ENCODE results near the gene TSHB. TPM values are rescaled to one million over a fixed set of nuclear protein-coding genes. Genes with fewer than 3 reads are reported as not detected.

TSHB gene
- polyA plus RNA-seq, 3 donors = 0.61 TPM; not detected in 2

DNA sequence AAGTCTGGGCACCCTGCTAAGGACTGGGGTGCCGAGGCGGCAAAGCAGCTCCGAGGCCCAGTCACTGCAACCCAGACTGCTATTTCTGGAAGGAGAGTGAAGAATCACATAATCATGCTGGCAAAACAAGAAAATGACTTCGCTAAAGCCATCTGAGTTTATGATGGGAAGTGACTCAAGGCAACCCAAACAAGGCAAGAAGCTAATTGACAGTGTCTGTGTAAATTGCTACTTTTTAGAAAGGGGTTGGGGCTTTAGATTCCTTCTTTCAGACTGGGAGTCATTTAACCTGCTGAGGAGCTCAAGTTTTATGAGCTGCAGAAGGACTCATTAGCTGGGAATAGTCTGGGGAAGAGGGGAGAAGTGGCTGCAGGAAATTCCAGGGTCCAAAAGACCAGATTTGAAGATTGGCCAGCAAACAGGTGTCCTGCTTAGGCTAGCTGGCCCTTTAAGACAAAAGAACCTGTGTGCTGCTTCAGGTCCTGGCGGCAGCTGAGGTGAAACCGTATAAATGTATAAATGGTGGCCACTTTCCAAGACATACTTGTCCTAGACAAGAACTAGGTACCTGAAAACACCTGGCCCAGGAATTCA, 28.1 kb downstream of the TSHB start:
- DNase-seq (ENCODE audit: low read depth in 3 of 3, low spot score in 2 of 3) = no peak

DNA sequence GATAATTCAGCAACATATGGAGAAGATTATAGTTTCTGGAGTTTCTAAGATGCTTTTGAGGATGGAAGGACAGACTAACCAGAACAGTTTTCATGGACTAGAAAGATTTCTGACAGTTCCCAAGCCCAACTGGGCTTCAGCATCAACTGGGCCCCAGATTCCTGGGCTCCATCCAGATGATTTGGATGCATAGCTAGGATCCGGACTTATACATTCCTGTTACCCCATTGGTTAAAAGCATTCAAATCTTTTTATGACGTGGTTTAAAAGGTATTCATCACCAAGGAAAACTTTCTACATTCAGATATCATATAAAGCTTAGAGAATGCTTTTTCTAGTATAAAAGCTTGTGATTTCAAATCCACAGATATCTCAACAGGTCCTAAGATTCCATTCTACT, 29.7 kb downstream of the TSHB start:
- DNase-seq (ENCODE audit: low read depth in 3 of 3, low spot score in 2 of 3) = no peak

DNA sequence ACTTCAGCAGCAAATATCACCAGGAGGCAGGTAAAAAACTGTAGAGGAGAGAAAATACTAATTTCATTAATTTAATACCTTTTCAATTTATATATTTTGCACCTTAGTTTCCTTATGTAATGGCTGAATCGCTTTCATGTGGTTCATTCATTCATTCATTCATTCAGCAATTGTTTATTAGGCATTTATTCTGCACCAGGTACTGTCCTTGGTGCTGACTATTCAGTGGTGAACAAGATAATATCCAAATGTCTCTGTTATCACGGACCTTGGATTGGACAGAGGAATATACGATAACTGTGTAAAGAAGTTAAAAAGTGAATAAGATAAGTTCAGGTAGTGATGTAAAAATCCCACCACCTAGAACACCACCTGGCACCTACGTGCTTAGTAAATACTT, 30.9 kb downstream of the TSHB start:
- DNase-seq (ENCODE audit: low read depth in 3 of 3, low spot score in 2 of 3) = no peak

GRCh38 chr1:115062542-115063004, 32.9 kb downstream of the TSHB start:
- DNase-seq (ENCODE audit: low read depth in 3 of 3, low spot score in 2 of 3) = no peak

DNA sequence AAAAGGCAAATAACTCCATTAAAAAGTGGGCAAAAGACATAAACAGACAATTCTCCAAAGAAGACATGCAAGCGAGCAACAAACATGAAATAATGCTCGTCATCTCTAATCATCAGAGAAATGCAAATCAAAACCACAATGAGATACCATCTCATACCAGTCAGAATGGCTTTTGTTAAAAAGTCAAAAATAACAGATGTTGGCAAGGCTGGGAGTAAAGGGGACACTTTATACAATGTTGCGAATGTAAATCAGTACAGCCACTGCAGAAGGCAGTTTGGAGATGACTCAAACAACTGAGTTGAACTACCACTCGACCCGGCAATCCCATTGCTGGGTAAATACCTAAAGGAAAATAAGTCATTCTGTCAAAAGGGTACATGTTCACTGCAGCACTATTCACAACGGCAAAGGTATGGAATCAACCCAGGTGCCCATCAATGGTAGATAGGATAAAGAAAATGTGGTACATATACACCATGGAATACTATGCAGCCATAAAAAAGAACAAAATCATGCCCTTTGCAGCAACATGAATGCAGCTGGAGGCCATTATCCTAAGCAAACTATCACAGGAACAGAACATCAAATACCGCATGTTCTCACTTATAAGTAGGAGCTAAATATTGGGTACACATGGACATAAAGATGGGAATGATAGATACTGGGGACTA, 33.7 kb downstream of the TSHB start:
- DNase-seq (ENCODE audit: low read depth in 3 of 3, low spot score in 2 of 3) = no peak

GRCh38 chr1:115064461-115064860, 34.8 kb downstream of the TSHB start:
- DNase-seq (ENCODE audit: low read depth in 3 of 3, low spot score in 2 of 3) = no peak

DNA sequence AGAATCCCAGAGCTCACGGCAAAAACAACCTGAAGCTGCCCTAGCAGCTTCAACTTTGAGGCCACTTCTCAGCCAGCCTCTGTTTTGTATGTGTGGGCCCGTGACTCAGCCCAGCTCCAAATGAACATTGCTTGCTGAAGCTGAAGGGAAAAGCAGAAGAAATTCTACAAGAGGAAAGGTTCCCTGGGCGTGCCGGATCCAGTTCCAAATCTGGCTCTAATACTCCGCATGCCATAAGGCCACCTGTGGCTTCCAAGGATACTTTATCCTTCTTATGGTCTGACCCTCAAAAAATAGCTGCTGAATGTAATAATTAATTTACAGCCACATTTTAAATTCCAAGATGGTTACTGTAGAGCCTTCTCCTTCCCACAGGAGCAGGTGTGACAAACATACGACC, 35.4 kb downstream of the TSHB start:
- no peak for DNase-seq (ENCODE audit: low read depth in 3 of 3, low spot score in 2 of 3)

DNA sequence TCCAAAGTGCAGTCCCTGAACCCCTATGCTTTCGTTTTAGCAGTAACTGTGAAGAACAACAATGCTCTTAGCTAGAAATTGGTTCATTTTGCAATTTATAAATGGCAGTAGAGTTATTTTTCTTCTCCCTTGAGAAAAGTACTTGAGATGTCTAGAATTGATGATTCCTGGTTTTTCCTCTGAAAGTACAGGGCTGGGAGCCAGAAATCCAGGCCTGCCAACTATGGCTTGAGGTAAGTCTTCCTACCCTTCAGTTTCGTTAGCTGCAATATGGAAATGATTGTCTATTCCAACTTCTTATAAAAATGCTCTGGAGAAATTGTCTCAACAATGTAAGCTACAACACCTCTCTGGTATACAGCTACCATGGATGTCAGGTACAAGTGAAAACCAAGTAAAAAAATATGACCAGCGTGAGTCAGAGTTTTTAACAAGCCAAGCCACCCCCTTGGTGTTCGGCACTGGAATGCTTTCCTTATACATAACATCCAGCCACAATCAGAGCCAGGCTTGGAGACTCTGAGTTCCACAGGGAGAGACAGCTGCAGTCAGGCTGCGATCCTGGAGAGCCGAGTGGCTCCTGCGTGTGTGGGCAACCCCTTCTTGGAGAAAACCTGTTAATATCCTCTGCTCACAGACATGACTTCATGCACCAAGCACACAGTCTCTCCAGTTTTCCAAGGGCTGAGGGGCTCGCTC, 37.7 kb downstream of the TSHB start:
- DNase-seq (ENCODE audit: low read depth in 3 of 3, low spot score in 2 of 3) = no peak

- DNase-seq (ENCODE audit: low read depth in 3 of 3, low spot score in 2 of 3) = no peak
These were observed 39.4 kb downstream of the TSHB start for GRCh38 chr1:115068826-115069585.

GRCh38 chr1:115069659-115070308, 40.2 kb downstream of the TSHB start:
- DNase-seq (ENCODE audit: low read depth in 3 of 3, low spot score in 2 of 3) = no peak

- DNase-seq (ENCODE audit: low read depth in 3 of 3, low spot score in 2 of 3) = no peak
These were observed 41.5 kb downstream of the TSHB start for GRCh38 chr1:115071012-115071664.

GRCh38 chr1:115073298-115074087, 43.9 kb downstream of the TSHB start:
- DNase-seq (ENCODE audit: low read depth in 3 of 3, low spot score in 2 of 3) = no peak

DNA sequence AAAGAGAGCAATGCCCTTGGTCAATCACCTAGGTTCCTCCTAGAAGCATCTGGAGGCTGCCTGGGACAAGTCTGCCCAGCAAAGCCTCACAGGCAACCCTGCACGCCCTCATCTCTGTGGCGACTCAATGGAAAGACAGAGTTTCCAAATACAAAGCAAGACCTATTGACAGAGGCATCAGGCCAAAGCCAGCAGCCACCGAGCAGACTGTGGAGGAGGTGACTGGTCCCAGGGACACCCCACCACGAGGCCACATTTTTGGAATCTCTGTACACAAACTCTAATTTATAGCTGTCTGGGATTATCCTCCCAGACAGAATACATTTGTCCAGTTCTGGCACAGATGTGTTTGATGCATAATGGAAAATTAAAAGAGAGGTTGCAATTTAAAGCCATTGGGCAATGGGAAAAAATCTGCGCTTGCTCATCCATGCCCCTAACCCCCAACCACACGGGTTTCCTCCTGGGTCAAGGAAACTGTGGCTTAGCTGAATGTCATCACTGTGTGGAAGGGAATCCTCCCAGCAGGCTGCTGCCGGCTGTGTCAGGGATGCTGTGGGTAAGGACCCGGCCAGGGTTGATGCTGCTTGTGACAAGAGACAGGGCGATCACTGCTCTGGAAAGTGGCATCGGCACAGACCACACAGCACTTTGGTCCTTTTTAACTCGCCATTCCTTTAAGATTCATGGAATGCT, 45.4 kb downstream of the TSHB start:
- no peak for DNase-seq (ENCODE audit: low read depth in 3 of 3, low spot score in 2 of 3)

GRCh38 chr1:115076384-115076915, 46.8 kb downstream of the TSHB start:
- DNase-seq (ENCODE audit: low read depth in 3 of 3, low spot score in 2 of 3) = no peak

- DNase-seq (ENCODE audit: low read depth in 3 of 3, low spot score in 2 of 3) = no peak
These were observed 47.8 kb downstream of the TSHB start for GRCh38 chr1:115077286-115077983.

- no peak for DNase-seq (ENCODE audit: low read depth in 3 of 3, low spot score in 2 of 3)
These were observed 48.3 kb downstream of the TSHB start for GRCh38 chr1:115077984-115078330.

DNA sequence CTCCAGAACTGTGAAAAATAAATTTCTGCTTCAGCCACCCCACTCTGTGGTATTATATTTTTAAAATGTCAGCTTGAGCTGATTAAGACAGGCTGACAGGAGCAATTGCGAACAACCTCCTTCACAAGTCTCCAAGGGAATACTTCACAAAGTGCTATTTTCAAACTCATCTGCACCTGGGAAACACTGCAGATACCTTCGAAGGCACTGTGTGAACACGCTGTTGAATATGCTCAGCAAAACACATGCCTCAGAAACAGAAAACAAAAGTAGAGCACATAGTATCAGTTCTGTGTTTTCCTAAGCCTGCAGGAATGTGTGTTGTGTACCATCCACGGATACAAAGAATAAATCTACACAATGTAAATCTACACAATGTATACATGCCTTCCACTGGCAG, 49.1 kb downstream of the TSHB start:
- DNase-seq (ENCODE audit: low read depth in 3 of 3, low spot score in 2 of 3) = no peak

DNA sequence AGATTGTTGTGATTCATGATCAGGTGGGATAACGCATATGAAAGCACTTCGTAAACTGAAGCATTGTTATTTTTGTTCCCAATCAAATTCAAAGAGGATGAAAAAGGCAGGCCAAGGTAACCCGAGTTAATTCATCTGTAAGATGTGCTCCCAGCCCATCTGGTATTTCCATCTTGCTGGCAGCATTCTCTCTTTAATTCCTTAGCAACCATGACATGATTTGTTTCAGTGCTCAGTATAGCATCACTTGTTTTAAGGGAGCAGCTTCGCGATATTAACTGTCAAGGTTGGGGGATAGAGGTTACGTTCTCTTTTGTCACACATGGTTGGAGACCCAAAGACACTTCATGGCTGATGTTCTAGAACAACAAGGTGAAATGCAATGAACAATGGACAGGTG, 53.3 kb downstream of the TSHB start:
- DNase-seq (ENCODE audit: low read depth in 3 of 3, low spot score in 2 of 3) = no peak

Data from right renal cortex interstitium (tissue), 3 donors.